ENCODE data around the gene AP2A1. TPM values are rescaled to one million over a fixed set of nuclear protein-coding genes. Genes with fewer than 3 reads are reported as not detected.
A peak's percentile ranks its signal among the peaks of the same experiment; 100 is the strongest.

Gene AP2A1
- total and polyA plus RNA-seq, 9 of the 15 experiments (the other 6 are each of a cell fraction or from before 2014, with no cell fraction given) = 0.55 to 150 (median 31.9) TPM

DNA sequence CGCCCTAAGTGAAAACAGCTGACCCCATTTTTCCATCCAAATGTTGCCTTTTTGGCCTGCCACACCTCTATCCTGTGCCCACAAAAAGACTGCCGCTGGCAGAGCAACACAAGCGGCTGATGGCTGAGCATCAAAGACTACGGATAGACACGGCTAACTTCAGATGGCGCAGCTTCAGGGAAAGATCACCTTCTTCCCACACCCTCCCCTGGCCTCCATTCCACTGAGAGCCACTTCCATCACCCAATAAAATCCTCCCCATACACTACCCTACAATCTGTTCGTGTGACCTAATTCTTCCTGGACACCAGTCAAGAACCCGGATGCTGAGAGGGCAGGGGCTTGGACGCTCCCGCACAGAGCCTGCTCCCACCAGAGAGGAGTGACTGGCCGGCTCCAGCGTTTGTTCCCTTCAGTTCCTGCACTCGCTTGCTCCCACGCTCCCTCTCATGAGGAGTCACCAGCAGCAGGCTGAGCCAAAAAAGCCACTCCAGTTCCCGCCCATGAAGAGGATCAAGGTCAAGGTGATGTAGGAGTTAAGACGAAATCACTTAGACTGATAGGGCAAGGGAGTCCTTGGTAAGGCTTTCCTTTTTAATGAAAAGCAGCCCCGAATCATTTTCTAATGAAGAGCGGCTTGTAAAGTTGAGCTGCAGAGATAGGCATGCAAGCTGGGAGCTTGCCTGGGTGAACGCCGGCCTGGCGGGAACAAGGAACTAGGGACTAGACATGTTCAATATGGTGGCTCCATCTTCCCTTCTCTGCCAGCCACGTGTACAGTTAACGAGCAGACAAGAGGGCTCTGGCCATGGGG lies 39.4 kb upstream of the AP2A1 start (continued):
- TF ChIP-seq, protein P1, sequence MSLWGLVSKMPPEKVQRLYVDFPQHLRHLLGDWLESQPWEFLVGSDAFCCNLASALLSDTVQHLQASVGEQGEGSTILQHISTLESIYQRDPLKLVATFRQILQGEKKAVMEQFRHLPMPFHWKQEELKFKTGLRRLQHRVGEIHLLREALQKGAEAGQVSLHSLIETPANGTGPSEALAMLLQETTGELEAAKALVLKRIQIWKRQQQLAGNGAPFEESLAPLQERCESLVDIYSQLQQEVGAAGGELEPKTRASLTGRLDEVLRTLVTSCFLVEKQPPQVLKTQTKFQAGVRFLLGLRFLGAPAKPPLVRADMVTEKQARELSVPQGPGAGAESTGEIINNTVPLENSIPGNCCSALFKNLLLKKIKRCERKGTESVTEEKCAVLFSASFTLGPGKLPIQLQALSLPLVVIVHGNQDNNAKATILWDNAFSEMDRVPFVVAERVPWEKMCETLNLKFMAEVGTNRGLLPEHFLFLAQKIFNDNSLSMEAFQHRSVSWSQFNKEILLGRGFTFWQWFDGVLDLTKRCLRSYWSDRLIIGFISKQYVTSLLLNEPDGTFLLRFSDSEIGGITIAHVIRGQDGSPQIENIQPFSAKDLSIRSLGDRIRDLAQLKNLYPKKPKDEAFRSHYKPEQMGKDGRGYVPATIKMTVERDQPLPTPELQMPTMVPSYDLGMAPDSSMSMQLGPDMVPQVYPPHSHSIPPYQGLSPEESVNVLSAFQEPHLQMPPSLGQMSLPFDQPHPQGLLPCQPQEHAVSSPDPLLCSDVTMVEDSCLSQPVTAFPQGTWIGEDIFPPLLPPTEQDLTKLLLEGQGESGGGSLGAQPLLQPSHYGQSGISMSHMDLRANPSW (CRISPR knock-in tag; IDR thresholded peaks at IDR 0.05) = no peak
- TF ChIP-seq, protein P2, sequence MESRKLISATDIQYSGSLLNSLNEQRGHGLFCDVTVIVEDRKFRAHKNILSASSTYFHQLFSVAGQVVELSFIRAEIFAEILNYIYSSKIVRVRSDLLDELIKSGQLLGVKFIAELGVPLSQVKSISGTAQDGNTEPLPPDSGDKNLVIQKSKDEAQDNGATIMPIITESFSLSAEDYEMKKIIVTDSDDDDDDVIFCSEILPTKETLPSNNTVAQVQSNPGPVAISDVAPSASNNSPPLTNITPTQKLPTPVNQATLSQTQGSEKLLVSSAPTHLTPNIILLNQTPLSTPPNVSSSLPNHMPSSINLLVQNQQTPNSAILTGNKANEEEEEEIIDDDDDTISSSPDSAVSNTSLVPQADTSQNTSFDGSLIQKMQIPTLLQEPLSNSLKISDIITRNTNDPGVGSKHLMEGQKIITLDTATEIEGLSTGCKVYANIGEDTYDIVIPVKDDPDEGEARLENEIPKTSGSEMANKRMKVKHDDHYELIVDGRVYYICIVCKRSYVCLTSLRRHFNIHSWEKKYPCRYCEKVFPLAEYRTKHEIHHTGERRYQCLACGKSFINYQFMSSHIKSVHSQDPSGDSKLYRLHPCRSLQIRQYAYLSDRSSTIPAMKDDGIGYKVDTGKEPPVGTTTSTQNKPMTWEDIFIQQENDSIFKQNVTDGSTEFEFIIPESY (CRISPR knock-in tag; IDR thresholded peaks at IDR 0.05) = 0 out of 2 replicates have a peak, but pooled peaks have one; percentile 12
- no peak for TF ChIP-seq NR2C1 (IDR thresholded peaks at IDR 0.05)
- 0 out of 2 replicates have a peak, but pooled peaks have one; percentile 11 for TF ChIP-seq NR2C1 (tag; IDR thresholded peaks at IDR 0.05)
- TF ChIP-seq MEF2A (IDR thresholded peaks at IDR 0.05; ENCODE audit: control insufficient read depth, low read depth, low read length) = no peak
- no peak for TF ChIP-seq SMAD2 (IDR thresholded peaks at IDR 0.05; ENCODE audit: low read depth, low read length)
- TF ChIP-seq, protein P3, sequence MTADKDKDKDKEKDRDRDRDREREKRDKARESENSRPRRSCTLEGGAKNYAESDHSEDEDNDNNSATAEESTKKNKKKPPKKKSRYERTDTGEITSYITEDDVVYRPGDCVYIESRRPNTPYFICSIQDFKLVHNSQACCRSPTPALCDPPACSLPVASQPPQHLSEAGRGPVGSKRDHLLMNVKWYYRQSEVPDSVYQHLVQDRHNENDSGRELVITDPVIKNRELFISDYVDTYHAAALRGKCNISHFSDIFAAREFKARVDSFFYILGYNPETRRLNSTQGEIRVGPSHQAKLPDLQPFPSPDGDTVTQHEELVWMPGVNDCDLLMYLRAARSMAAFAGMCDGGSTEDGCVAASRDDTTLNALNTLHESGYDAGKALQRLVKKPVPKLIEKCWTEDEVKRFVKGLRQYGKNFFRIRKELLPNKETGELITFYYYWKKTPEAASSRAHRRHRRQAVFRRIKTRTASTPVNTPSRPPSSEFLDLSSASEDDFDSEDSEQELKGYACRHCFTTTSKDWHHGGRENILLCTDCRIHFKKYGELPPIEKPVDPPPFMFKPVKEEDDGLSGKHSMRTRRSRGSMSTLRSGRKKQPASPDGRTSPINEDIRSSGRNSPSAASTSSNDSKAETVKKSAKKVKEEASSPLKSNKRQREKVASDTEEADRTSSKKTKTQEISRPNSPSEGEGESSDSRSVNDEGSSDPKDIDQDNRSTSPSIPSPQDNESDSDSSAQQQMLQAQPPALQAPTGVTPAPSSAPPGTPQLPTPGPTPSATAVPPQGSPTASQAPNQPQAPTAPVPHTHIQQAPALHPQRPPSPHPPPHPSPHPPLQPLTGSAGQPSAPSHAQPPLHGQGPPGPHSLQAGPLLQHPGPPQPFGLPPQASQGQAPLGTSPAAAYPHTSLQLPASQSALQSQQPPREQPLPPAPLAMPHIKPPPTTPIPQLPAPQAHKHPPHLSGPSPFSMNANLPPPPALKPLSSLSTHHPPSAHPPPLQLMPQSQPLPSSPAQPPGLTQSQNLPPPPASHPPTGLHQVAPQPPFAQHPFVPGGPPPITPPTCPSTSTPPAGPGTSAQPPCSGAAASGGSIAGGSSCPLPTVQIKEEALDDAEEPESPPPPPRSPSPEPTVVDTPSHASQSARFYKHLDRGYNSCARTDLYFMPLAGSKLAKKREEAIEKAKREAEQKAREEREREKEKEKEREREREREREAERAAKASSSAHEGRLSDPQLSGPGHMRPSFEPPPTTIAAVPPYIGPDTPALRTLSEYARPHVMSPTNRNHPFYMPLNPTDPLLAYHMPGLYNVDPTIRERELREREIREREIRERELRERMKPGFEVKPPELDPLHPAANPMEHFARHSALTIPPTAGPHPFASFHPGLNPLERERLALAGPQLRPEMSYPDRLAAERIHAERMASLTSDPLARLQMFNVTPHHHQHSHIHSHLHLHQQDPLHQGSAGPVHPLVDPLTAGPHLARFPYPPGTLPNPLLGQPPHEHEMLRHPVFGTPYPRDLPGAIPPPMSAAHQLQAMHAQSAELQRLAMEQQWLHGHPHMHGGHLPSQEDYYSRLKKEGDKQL (CRISPR knock-in tag; IDR thresholded peaks at IDR 0.05; ENCODE audit: borderline replicate concordance) = no peak
- TF ChIP-seq PURB (CRISPR knock-in tag; IDR thresholded peaks at IDR 0.05; ENCODE audit: low read depth) = no peak
- TF ChIP-seq, protein P4, sequence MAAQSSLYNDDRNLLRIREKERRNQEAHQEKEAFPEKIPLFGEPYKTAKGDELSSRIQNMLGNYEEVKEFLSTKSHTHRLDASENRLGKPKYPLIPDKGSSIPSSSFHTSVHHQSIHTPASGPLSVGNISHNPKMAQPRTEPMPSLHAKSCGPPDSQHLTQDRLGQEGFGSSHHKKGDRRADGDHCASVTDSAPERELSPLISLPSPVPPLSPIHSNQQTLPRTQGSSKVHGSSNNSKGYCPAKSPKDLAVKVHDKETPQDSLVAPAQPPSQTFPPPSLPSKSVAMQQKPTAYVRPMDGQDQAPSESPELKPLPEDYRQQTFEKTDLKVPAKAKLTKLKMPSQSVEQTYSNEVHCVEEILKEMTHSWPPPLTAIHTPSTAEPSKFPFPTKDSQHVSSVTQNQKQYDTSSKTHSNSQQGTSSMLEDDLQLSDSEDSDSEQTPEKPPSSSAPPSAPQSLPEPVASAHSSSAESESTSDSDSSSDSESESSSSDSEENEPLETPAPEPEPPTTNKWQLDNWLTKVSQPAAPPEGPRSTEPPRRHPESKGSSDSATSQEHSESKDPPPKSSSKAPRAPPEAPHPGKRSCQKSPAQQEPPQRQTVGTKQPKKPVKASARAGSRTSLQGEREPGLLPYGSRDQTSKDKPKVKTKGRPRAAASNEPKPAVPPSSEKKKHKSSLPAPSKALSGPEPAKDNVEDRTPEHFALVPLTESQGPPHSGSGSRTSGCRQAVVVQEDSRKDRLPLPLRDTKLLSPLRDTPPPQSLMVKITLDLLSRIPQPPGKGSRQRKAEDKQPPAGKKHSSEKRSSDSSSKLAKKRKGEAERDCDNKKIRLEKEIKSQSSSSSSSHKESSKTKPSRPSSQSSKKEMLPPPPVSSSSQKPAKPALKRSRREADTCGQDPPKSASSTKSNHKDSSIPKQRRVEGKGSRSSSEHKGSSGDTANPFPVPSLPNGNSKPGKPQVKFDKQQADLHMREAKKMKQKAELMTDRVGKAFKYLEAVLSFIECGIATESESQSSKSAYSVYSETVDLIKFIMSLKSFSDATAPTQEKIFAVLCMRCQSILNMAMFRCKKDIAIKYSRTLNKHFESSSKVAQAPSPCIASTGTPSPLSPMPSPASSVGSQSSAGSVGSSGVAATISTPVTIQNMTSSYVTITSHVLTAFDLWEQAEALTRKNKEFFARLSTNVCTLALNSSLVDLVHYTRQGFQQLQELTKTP (IDR thresholded peaks at IDR 0.05; ENCODE audit: low read depth in 1 of 2, partially characterized antibody in 2 of 2) = no peak
- no peak for TF ChIP-seq ZNF124 (CRISPR knock-in tag; IDR thresholded peaks at IDR 0.05)
- no peak for TF ChIP-seq POLR2G (IDR thresholded peaks at IDR 0.05; ENCODE audit: low read depth, low read length)
